ENCODE measurements around the gene DMXL1.

Gene DMXL1

DNA sequence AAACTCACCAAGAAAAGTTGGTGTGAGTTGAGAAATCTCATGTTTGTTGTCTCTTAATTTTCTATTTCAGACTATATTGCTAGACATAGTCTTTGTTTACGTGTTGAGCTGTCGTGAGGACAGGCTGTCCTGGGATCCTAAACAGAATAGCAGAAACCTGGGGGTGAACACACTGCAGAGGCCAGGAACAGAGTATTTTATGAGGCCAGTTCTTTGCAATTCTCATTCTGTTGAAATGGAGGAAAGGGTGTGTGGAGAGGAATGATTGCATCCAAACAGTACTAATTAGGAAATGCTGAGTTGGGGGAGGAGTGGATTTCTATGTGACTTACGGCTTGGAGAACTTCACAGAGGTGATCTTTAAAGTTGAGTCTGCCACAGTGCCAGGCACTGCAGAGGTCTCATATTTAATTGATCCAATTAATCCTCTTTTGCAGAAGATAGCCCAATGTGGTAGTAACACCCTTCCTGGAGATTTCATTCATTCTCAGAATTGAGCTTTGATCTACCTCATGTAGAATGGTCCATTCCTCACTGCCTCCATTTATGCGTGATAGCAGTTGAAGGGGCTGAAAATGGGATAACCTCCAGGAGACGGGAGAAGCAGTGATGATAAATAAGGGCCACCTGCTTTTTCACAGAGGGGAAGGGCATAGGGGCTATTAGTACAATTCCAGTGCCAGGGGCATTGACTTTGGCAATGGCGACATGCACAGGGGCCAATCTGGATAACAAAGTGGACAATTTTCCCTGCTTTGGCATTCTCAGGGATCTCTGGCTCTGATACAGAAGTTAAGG lies 200.3 kb downstream of the DMXL1 start:
- DNase-seq (ENCODE audit: low spot score) = no peak

DNA sequence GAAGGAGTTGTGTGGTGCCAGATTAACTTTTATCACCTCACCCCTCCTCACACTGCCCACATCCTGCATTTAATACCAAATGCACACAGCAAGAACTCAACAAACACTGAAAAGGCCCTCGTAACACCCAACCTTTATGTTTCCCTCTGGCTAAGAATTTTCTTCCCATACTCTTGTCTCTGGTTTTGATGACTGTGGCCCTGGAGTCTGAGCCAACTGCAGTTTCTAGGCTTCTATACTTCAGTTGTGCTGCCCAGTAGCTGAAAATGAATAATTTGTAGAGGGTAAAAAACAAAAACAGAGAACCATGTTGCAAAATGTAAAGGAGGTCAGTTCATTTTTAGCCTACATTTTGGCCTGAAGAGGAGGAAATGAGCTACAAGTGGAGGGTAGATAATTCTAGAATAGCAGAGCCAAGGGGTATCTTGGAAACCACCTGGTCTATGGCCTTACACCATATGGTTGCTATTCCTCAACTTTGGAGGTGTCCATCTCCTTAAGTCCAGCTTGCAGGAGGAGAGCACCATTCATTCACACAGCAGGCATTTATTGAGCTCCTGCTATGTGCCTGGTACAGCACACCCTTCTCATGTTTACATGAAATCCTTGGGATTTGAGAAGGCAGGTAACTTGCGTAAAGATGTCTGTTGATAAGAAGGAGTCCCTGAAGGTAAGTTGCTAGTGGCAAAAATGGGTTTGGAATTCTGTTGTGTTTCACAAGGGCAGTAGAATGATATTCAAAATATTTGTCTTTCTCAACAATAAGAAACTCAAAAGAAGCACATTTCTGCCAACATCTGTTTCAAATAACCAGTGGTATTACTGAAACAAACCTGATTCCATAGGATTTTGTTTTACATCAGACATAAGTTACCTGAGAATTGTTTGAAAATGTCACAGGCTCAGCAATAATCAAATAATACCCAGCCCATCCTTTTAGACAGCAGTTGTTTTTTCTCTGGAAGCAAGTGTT lies 201.2 kb downstream of the DMXL1 start:
- no peak for DNase-seq (ENCODE audit: low spot score)

DNA sequence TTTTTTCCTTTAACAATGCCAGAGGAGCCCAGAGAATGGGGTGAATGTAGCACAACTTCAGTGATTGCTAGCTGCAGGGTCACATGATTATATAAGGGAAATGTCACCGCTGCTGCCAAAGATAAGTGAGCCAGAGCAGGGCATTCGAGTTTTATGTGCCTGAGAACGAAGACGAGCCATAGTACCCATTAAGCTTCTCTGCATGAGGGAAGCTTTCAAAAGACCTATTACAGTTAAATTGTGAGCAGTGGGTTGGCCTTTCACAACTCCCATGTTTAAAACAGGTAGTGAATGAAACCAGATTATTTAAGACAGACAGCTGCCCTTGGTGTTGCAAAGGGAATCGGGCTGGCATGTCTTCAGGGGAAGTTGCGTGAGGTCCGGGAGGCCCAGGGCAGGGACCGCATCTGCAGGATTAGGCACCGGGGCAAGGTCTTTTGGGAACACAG lies 202.5 kb downstream of the DMXL1 start:
- no peak for DNase-seq (ENCODE audit: low spot score)

DNA sequence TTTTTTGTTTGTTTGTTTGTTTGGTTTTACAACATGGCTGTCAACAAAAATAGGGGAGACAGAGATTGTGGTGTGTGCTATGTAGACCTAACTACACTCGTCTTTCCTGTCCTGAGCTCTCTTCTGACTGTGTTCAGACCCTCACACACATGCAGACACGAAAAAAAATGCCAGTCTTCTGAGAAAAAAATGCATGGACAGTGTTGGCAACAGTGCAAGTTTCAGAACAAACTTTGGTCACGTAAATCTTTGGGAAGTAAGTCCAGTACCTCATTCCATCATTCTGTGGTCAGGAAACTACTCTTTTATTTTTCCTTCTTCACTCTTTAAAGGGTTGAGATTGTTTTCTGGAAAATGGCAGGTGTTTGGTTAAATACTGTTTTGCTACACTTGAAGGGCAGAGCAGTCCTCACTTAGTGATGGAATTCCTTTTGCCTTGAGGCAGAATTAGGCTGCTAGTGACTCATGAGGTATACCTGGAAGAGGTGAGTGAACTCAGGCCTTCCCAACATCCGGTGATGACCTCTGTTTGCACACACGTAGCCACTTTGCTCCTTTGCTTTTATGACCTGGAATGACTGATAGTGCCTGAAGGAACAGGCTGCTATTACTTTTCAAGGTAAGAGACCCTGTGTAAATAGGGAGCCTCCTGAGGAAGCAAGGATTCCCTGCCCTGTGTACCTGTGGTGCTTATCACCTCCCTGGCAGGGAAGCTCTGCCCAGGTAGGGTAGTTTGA lies 203.3 kb downstream of the DMXL1 start:
- DNase-seq (ENCODE audit: low spot score) = no peak

DNA sequence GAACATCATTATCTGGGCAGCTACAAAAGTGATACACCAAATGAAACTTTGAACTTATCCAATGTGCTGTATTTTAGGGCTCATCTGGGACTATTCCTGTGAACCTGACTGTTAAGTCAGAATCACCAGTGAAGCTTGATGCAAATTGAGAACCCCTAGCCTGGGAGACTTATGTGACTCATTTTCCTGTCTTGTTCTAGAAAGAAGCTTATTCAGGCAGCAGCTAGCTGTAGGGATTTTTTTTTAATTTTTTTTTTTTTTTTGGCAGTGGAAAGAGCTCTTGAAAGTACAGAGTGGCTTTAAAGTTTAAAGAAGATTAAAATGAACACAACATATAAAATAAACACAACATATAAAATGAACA lies 203.9 kb downstream of the DMXL1 start:
- DNase-seq (ENCODE audit: low spot score) = no peak

DNA sequence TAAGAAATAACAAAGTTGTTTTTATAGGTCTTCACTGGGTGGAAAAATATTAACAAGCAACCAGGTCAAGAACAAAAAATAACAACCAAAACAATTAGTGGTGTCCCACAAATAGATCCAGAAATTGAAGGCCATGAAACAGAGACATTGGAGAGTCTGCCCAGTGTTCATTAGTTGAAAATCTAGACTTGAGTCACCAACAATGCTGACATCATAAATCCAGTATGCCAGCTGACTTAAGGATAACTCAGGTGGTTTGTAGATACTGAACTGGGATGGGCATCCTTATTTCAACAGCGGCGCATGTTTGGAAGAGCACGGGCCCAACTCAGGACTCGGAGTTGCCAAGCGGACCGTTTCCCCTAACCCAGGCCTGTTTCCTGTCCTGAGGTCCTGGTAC lies 204.3 kb downstream of the DMXL1 start:
- no peak for DNase-seq (ENCODE audit: low spot score)

DNA sequence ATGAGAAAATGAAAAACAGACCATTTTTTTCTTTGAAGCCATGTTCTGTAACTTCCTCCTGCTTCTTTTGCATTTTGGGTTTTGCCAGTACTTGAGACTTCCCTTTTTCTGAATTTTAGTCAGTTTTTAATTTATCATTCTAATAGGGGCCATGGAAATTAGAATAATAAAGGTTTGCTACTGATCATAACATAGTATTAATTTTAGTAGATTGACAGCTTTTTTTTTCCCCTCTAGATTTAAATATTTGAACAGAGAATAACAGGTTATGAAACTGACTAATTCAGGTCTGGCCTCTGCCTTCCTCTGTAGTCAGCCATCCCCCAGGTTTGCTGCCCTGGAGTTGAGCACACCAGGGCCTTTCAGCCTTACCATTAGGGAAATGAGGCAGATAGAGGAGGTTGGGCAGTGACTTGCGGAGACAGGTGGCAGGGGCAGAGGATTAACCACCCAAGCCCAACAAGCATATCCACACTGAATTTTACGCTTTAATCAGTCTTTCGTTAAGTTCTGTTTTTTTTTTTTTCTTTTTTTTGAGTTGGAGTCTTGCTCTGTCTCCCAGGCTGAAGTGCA lies 204.8 kb downstream of the DMXL1 start:
- DNase-seq (ENCODE audit: low spot score) = no peak

DNA sequence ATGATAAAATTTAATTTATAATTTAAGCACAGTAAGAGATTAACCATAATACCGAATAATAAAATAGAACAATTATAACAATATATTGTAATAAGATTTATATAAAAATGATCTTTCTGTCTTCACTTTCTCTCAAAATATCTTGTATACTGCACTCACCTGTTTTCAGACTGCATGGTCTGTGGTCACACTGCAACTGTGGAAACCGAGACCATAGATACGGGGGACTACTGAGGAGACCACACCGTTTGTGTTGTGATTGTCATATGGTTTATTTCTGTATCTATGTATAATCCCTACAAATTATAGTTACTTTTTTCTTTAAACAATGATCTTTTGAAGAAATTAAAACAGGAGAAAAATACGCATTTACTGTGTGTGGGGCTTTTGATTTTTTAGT lies 206.1 kb downstream of the DMXL1 start:
- no peak for DNase-seq (ENCODE audit: low spot score)

DNA sequence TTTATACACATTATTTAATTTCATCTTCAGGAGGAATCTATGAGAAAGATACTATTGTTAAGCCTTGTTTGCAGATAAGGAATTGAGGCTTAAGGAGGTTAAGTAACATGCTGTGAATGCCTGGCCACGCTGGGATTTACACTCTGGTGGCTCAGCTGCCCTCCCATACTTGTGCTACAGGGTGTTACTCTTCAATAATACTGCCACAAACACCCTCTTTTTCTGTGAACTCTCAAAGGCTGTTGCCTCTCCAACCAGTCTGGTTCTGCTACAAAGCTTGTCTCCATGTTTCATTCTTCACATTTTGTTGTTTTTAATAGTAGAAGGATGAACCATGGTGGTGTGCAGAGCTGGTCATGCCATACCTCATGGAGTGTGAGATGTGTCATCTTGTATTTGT lies 208.2 kb downstream of the DMXL1 start:
- DNase-seq (ENCODE audit: low spot score) = no peak

DNA sequence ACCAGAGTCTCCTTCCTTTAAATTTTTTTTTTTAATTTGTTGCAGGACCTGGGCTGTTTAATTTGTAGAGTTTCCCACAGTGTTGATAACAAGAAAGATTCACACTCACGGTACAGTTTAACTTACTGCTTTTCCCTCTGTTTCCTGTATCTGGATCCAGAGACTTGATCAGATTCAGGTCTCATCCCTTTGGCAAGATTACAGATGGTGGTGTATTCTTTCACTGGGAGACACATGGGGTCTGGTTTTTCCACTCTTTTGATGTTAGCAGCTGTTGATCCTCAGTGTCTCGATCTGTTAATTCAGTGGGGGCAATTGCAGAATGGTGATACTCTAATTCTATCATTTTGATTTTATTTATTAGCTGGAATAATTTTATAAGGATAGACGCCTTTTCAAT lies 209.5 kb downstream of the DMXL1 start:
- DNase-seq (ENCODE audit: low spot score) = no peak

DNA sequence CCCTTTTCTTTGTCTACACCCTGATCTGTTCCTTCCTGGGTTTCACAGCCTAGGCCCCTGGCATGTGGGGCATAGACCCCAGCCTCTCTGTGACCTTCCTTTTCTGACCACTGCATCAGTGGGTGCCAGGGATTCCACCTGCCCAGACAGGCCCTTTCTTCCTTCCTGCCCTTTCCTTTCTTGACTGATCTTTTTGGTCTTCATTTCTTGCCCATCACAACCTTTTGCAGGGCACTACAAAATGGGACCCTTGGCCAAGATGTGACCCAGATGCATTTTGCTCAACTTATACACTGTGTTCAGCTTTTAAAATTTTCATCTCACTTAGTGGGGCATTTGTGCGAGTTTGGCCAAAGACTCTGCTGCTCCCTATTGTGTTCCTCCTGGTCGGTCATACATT lies 211.7 kb downstream of the DMXL1 start:
- no peak for DNase-seq (ENCODE audit: low spot score)

DNA sequence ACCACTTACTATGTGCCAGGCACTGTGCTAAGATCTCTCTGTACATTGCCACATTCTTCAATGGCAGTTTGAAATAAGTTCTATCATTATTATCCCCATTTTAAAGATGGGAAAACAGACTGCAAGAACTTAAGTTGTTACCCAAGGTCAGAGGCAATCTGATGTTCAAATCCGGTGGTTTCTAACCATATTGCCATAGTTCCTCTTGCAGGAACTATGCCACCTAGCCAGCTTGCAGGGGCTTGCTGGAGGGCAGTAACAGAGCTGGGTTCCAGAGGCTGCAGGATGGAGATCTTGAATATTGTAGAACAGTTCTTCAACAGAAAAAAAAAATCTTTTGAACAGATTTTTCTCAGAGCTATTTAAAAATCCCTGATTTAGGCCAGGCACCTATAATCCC lies 213.1 kb downstream of the DMXL1 start:
- DNase-seq (ENCODE audit: low spot score) = no peak

DNA sequence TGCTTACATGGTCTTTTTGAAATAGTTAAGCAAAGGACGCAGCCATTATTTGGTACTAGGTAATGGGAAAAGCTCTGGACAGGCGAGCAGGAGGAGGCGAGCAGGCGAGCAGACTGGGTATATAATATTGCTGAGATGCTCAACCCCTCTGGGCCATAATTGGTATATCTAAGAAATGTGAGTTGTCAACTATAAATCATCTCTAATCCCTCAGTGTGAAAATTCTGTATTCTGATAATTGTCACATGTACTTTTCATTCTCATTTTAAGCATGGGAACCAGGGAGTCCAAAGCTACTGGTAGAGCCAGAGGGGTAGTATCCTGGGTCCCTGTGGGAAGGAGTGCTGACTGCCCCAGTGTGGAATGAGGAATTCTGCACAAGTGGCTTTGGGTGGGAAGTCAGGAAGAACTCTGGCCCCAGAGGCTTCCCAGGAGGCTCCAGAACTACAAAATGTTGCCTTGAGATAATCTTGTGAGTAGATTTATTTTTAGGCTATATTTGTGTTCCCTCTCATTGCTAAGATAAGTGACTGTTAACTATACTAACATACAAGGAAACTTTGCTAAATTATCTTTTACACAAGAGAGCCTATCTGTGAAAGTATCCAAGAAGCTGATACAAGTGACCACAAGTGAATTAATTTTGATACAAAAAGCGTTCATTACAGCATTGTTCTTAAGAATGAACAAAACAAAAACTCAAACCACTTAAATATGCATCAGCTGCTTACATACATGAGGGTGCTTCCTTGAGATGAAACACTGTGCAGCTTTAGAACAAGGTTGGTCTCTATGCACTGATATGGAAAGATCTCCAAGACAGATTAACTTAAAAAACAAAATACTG lies 214.4 kb downstream of the DMXL1 start:
- DNase-seq (ENCODE audit: low spot score) = no peak

DNA sequence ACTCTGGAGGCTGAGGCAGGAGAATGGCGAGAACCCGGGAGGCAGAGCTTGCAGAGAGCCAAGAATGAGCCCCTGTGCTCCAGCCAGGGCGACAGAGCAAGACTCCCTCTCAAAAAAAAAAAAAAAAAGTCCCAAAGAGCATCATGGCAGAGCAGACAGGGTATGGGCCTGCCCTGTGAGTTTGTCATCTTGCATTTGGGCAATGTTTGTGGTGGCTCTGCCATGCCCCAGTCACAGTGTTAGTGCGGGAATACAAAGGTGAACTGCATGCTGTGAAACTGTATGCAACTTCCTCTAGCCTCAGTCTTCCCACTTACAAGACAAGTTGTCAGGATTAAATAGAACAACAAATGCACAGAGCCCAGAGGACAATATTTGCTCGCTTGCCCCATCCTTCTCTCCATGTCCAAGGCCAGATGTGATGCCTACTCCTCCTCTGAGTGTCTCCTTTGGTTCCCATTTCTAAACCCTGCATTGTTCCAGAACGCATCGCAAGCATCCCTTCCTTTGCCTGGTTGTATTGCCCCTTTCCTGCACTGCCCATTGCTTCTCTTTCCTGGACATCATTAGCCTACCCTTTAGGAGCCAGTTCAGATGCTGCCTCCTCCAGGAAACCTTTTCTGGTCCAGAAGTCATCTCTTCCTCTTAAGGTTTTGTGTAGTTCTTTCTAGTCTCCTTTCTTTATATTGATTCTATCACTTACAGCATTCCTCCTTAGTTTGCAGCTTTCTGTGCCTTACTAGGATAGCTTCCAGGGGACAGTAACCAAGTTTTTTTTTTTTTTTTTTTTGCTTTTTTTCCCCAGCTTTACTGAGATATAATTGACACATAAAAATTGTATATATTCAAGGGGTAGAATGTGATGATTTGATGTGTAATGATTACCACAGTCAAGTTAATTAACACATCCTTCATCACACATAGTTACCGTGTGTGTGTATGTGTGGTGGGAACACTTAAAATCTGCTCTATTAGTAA lies 215.9 kb downstream of the DMXL1 start:
- DNase-seq (ENCODE audit: low spot score) = no peak

DNA sequence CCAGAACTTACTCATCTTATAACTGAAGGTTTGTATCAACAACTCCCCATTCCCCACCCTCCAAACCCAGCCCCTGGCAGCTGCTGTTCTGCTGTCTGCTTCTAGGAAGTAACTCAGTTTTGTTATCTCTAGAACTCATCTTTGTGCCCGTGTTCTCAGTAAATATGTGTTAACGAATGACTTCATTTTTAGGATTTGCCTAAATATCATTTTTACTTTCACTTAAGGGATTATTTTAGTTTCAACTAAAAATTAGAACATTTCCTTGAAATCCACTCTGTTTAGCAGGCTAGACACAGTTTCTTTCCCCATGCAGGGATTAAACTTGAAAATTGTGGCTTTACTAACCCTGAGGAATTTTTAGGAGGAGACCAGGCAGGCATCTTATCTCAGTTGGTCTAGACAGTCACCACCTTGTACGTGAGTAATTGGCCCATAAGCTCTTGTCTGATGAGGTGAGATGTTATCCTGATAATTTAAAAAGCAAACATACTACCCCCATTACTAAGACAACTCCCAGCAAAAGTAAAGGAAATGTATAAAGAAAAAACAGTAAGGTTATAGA lies 216.7 kb downstream of the DMXL1 start:
- DNase-seq (ENCODE audit: low spot score) = no peak

DNA sequence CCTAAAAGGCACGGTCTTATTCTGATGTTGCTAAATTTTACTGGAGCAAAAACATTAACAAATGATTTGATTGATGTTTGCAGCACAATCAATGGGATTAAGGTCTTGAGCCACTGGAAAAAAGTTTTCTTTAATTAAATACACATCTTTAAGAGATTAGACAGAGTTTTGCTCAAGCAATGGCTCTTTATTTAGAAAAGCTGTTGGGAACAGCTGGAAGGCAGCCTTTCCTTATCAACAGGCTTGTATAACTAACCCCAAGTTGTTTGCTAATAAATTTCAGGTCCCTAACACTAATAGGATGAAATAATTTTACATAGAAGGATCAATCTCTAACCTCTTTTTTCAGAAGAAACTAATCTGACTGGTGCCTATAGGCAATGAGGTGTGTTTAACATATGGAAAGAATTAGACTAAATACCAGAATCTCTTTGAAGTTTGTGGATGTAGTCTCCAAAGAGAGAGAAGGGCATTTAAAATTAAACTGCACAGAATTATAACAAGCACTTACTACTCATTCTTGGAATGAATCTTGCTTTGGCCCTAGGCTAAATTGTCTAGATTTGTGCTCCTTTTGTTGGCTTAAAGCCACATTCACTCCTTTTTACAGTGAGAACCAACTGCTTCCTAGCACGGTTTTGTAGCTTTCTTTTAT lies 217.6 kb downstream of the DMXL1 start:
- no peak for DNase-seq (ENCODE audit: low spot score)

DNA sequence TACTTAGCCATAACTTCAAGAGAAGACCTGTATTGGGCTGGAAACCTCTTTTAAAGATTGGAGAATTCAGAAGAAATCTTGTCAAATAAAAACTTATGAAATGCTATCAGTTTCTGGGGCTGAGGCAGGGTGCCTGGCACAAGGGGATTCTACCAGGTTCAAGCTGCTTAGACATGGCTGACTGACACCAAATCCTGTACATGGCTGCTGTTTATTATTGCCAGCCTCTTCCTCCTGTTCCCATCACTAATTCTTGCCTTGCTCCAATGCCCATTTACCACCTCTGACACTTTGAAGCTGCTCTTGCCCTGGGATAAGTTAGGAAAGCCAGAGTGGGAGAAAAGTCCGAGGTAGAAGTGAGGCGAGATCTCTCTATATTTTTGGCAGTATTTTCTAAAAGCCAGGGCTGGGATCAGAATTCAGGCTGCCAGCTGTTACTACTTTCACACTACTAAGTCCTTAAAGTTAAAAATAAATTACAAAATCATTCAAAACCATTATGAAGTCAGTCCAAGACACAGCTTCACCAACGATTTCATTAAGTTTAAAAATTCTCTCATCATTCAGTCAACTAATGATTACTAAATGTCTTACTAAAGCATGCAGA lies 218.7 kb downstream of the DMXL1 start:
- no peak for DNase-seq (ENCODE audit: low spot score)

DNA sequence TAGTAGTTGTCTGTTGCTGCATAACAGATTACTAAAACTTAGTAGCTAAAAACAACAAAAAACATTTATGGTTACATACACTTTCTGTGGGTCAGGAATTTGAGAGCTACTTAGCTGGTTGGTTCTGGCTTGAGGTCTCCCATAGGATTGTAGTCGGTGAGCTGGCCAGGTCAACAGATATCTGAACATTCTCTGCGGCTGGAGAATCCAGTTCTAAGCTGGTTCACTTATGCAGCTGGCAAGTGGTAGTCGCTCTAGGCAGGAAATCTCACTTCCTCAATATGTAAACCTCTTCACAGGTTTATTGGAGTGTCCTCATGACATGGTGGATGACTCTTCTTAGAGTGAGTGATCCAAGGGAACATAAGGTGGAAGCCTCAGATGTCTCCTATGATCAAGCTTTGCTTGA lies 219.3 kb downstream of the DMXL1 start:
- no peak for DNase-seq (ENCODE audit: low spot score)

DNA sequence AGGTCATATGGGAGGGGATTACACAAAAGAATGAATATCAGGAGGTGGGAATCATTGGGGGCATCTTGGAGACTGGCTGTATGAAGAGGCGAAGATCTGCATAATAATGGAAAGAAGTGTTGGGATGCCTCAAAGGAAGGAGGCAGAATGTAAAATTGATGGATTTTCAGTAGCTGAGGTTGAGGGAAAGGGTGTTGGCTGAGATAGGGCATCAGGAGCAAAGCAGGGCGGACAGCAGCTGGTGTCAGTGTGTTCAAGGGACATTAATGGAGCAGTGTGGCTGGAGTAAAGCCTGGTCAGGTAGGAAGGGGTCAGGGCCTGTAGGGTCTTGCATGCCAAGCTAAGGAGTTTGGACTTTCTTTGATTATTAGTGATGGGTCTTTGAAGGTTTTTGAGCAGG lies 219.7 kb downstream of the DMXL1 start:
- no peak for DNase-seq (ENCODE audit: low spot score)
